Peyer's patch (tissue), 4 donors: ENCODE measurements around the gene RTN4. TPM values are rescaled to one million over a fixed set of nuclear protein-coding genes. Genes with fewer than 3 reads are reported as not detected.

Experiments
- DNase-seq, 3 donors: peaks; one replicate each; pipeline ENCODE4 v3.0.0-alpha.2; 2017 to 2019
- H3K27ac ChIP-seq, 4 donors: fragments of 200-600 bp; sonication (generic); one replicate each; pipeline ENCODE4 v1.5.1; 2016 to 2019
- H3K27me3 ChIP-seq, 2 donors: fragments of 200-600 bp; sonication (generic); one replicate each; pipeline ENCODE4 v1.5.1; 2019
- H3K36me3 ChIP-seq, 3 donors: fragments of 200-600 bp; sonication (generic); one replicate each; pipeline ENCODE4 v1.5.1; 2016 to 2019
- H3K4me1 ChIP-seq, 4 donors: fragments of 200-600 bp; sonication (generic); one replicate each; pipeline ENCODE4 v1.5.1; 2016 to 2019
- H3K4me3 ChIP-seq, 4 donors: fragments of 200-600 bp; sonication (generic); 1 replicate in 3 of 4; 2 replicates in 1 of 4; pipeline ENCODE4 v1.5.1; 2016 to 2019; ENCODE audit warnings: mild to moderate bottlenecking in 1 of 4
- H3K9me3 ChIP-seq, 4 donors: fragments of 200-600 bp; sonication (generic); one replicate each; pipeline ENCODE4 v1.5.1; 2016 to 2019; ENCODE audit warnings: mild to moderate bottlenecking in 1 of 4
- POLR2A ChIP-seq, 2 donors: fragments of 450-650 bp; IDR thresholded peaks; one replicate each; pipeline ENCODE4 v1.5.1; 2017; ENCODE audit warnings: antibody characterized with exemption in 2 of 2, mild to moderate bottlenecking in 2 of 2, moderate library complexity in 2 of 2
- total RNA-seq, 4 donors: library from RNA; depleted of rRNA; stranded (reverse); fragments of >200 nt; gene quantifications; one replicate each; pipeline ENCODE4 v1.1.0, GENCODE V29; 2016
- TF ChIP-seq, protein P1 (sequence below), 6 experiments: fragments of 450-650 bp in 4 of 6; fragments of 200-600 bp in 2 of 6; sonication (generic) in 1 of 6; IDR thresholded peaks; one replicate each; pipeline ENCODE4 v1.5.1; 2017 to 2019; ENCODE audit warnings: antibody characterized with exemption in 6 of 6, mild to moderate bottlenecking in 3 of 6, moderate library complexity in 1 of 6

RTN4 gene
- total RNA-seq, 4 donors from 2014 or later, result 140 to 313 (median 195) TPM

- no peaks in the 10 kb centered on the region for H3K36me3 ChIP-seq
- no peak for DNase-seq
- no peaks in the 10 kb centered on the region for H3K27me3 ChIP-seq
- H3K4me3 ChIP-seq, result no peak overlapping the region
- no peaks in the 10 kb centered on the region for H3K9me3 ChIP-seq
- no peak overlapping the region for H3K27ac ChIP-seq
- TF ChIP-seq, protein P1, sequence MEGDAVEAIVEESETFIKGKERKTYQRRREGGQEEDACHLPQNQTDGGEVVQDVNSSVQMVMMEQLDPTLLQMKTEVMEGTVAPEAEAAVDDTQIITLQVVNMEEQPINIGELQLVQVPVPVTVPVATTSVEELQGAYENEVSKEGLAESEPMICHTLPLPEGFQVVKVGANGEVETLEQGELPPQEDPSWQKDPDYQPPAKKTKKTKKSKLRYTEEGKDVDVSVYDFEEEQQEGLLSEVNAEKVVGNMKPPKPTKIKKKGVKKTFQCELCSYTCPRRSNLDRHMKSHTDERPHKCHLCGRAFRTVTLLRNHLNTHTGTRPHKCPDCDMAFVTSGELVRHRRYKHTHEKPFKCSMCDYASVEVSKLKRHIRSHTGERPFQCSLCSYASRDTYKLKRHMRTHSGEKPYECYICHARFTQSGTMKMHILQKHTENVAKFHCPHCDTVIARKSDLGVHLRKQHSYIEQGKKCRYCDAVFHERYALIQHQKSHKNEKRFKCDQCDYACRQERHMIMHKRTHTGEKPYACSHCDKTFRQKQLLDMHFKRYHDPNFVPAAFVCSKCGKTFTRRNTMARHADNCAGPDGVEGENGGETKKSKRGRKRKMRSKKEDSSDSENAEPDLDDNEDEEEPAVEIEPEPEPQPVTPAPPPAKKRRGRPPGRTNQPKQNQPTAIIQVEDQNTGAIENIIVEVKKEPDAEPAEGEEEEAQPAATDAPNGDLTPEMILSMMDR (IDR thresholded peaks at IDR 0.05), result no peak
- no peak for TF ChIP-seq POLR2A (IDR thresholded peaks at IDR 0.05)
- peaks cover 0 to 18% (median 0%) of the 10 kb centered on the region in 4 donors for H3K4me1 ChIP-seq
These were observed 19.5 kb downstream of the RTN4 start for GRCh38 chr2:55030766-55031165.

DNA sequence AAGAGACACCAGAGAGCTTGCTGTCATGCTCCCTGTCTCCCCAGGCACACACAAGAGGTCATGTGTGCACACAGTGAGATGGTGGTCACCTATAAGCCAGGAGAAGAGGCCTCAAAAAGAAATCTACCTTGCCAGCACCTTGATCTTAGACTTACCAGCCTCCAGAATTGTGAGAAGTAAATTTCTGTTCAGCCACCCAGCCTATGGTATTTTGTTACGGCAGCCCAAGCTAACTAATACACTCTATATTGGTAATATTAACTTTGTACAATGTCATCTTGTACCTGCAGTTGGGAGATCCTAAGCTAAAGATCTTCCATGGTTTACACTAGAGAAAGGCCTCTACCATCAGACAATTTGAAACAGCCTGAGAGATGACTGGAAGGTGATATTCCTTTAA, 21.2 kb downstream of the RTN4 start:
- Histone ChIP-seq H3K4me3 (no peak overlapping the region), H3K27me3 (no peaks in the 10 kb centered on the region), H3K9me3 (no peaks in the 10 kb centered on the region), H3K36me3 (no peaks in the 10 kb centered on the region), H3K4me1 (peaks cover 0 to 18% (median 0%) of the 10 kb centered on the region in 4 donors), H3K27ac (no peak overlapping the region)
- TF ChIP-seq POLR2A (IDR thresholded peaks at IDR 0.05), result no peak
- TF ChIP-seq, protein P1 (IDR thresholded peaks at IDR 0.05), result no peak
- no peak for DNase-seq

DNA sequence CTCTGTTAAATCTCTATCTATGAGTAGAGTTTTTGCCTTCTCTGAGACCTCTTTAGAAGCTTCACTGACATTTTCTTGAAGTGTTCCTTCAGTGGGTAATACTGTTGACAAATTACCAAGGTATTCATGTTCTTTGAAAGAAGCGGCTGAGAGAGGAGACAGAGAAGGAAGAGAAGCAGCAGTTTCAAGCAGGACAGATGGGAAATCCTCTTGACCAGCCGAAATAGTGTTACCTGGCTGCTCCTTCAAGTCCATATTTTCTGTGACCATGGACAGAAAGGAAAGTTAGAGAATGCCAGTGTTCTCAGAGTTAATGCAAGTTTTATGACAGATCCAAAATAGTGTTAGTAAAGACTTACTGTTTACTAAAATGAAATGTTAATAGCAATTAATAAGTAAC, 23.0 kb downstream of the RTN4 start:
- Histone ChIP-seq H3K4me1 (peaks cover 0 to 24% (median 0%) of the 10 kb centered on the region in 4 donors), H3K27ac (no peak overlapping the region), H3K4me3 (no peak overlapping the region), H3K9me3 (no peaks in the 10 kb centered on the region), H3K27me3 (no peaks in the 10 kb centered on the region), H3K36me3 (no peaks in the 10 kb centered on the region)
- no peak for TF ChIP-seq POLR2A (IDR thresholded peaks at IDR 0.05)
- DNase-seq, result no peak

- Histone ChIP-seq H3K9me3 (no peaks in the 10 kb centered on the region), H3K27ac (no peak overlapping the region), H3K36me3 (no peaks in the 10 kb centered on the region), H3K4me3 (no peak overlapping the region), H3K27me3 (no peaks in the 10 kb centered on the region), H3K4me1 (peaks cover 0 to 16% (median 0%) of the 10 kb centered on the region in 4 donors)
- TF ChIP-seq, protein P1 (IDR thresholded peaks at IDR 0.05), result no peak
- no peak for TF ChIP-seq POLR2A (IDR thresholded peaks at IDR 0.05)
- no peak for DNase-seq
These were observed 24.0 kb downstream of the RTN4 start for GRCh38 chr2:55026202-55026601.

- no peak for DNase-seq
- H3K27me3 ChIP-seq, result no peaks in the 10 kb centered on the region
- no peak overlapping the region for H3K4me3 ChIP-seq
- no peak overlapping the region for H3K27ac ChIP-seq
- H3K9me3 ChIP-seq, result no peaks in the 10 kb centered on the region
- peaks cover 0 to 12% (median 0%) of the 10 kb centered on the region in 4 donors for H3K4me1 ChIP-seq
- peaks cover 0 to 2% (median 0%) of the 10 kb centered on the region in 3 donors for H3K36me3 ChIP-seq
- no peak for TF ChIP-seq POLR2A (IDR thresholded peaks at IDR 0.05)
- TF ChIP-seq, protein P1 (IDR thresholded peaks at IDR 0.05), result no peak
These were observed 24.6 kb downstream of the RTN4 start for GRCh38 chr2:55025627-55026026.

- Histone ChIP-seq H3K36me3 (peaks cover 0 to 6% (median 0%) of the 10 kb centered on the region in 3 donors), H3K4me1 (peaks cover 0 to 12% (median 0%) of the 10 kb centered on the region in 4 donors), H3K27me3 (no peaks in the 10 kb centered on the region), H3K4me3 (no peak overlapping the region), H3K9me3 (no peaks in the 10 kb centered on the region), H3K27ac (no peak overlapping the region)
- no peak for DNase-seq
- TF ChIP-seq, protein P1 (IDR thresholded peaks at IDR 0.05), result no peak
- TF ChIP-seq POLR2A (IDR thresholded peaks at IDR 0.05), result no peak
These were observed 25.2 kb downstream of the RTN4 start for GRCh38 chr2:55025082-55025481.
